Hepatocyte (in vitro differentiated cells): ENCODE results near the gene NEDD8. TPM values are rescaled to one million over a fixed set of nuclear protein-coding genes. Genes with fewer than 3 reads are reported as not detected.

Experiments
- DNase-seq: peaks from one replicate; pipeline ENCODE4 v3.0.0-alpha.2; 2016; ENCODE audit warnings: low spot score
- H2AFZ ChIP-seq: fragments of 200-600 bp; sonication (generic); 2 replicates; pipeline ENCODE4 v1.6.0; 2016; ENCODE audit warnings: antibody characterized with exemption, mild to moderate bottlenecking
- H3K27ac ChIP-seq: fragments of 200-600 bp; sonication (generic); 2 replicates; pipeline ENCODE4 v1.5.1; 2016; ENCODE audit warnings: mild to moderate bottlenecking
- H3K27me3 ChIP-seq: fragments of 200-600 bp; sonication (generic); 2 replicates; pipeline ENCODE4 v1.6.1; 2016
- H3K36me3 ChIP-seq: fragments of 200-600 bp; sonication (generic); replicated peaks from 2 replicates; pipeline ENCODE4 v1.5.1; 2016; ENCODE audit warnings: low read depth; ENCODE audit not compliant: insufficient read depth
- H3K4me1 ChIP-seq: fragments of 200-600 bp; sonication (generic); 2 replicates; pipeline ENCODE4 v1.5.1; 2016; ENCODE audit warnings: mild to moderate bottlenecking, moderate library complexity; ENCODE audit not compliant: insufficient read depth
- H3K4me2 ChIP-seq: fragments of 200-600 bp; sonication (generic); 2 replicates; pipeline ENCODE4 v1.6.0; 2016
- H3K4me3 ChIP-seq: fragments of 200-600 bp; sonication (generic); 2 replicates; pipeline ENCODE4 v1.5.1; 2016; ENCODE audit warnings: mild to moderate bottlenecking
- H3K79me2 ChIP-seq: fragments of 200-600 bp; sonication (generic); 2 replicates; pipeline ENCODE4 v1.6.0; 2017; ENCODE audit warnings: mild to moderate bottlenecking
- H3K9me2 ChIP-seq: fragments of 200-600 bp; sonication (generic); replicated peaks from 2 replicates; pipeline ENCODE4 v1.6.0; 2017; ENCODE audit warnings: mild to moderate bottlenecking; ENCODE audit not compliant: insufficient read depth
- H3K9me3 ChIP-seq: fragments of 200-600 bp; sonication (generic); 2 replicates; pipeline ENCODE4 v1.5.1; 2016; ENCODE audit warnings: low read depth, mild to moderate bottlenecking
- H4K20me1 ChIP-seq: fragments of 200-600 bp; sonication (generic); 2 replicates; pipeline ENCODE4 v1.6.0; 2016; ENCODE audit warnings: mild to moderate bottlenecking; ENCODE audit not compliant: insufficient read depth, poor library complexity, severe bottlenecking
- EZH2 ChIP-seq: fragments of 200-600 bp; sonication (generic); IDR thresholded peaks from 2 replicates; pipeline ENCODE4 v1.6.1; 2016; ENCODE audit warnings: antibody characterized with exemption, mild to moderate bottlenecking, borderline replicate concordance
- EZH2phosphoT487 ChIP-seq: fragments of 200-600 bp; sonication (generic); IDR thresholded peaks from one replicate; pipeline ENCODE4 v1.6.1; 2018; ENCODE audit warnings: antibody characterized with exemption, mild to moderate bottlenecking, low read depth, moderate library complexity; ENCODE audit not compliant: unreplicated experiment, severe bottlenecking
- WGBS: methylation state at CpG from one replicate; pipeline ENCODE4 v1.1.6; 2016; ENCODE audit warnings: low lambda C conversion rate; ENCODE audit errors: missing lambda C conversion rate; 5-methylcytosine and 5-hydroxymethylcytosine counted together
- polyA plus RNA-seq: library from polyadenylated mRNA; unstranded; fragments of >200 nt; fragmentation: Nextera tagmentation; extraction: Ambion mirVana; gene quantifications from 2 replicates; pipeline ENCODE4 v1.2.1, GENCODE V29; 2016
- total RNA-seq: library from RNA; depleted of rRNA; stranded (reverse); fragments of >200 nt; gene quantifications from 2 replicates; pipeline ENCODE4 v1.2.3, GENCODE V29; 2014
- TF ChIP-seq, protein P1 (sequence below): fragments of 200-600 bp; sonication (generic); IDR thresholded peaks from 2 replicates; pipeline ENCODE4 v1.5.1; 2016; ENCODE audit warnings: antibody characterized with exemption, mild to moderate bottlenecking; ENCODE audit not compliant: poor library complexity

The NEDD8 gene
- total and polyA plus RNA-seq, 2 experiments from 2014 or later, result 162 to 326 TPM

DNA sequence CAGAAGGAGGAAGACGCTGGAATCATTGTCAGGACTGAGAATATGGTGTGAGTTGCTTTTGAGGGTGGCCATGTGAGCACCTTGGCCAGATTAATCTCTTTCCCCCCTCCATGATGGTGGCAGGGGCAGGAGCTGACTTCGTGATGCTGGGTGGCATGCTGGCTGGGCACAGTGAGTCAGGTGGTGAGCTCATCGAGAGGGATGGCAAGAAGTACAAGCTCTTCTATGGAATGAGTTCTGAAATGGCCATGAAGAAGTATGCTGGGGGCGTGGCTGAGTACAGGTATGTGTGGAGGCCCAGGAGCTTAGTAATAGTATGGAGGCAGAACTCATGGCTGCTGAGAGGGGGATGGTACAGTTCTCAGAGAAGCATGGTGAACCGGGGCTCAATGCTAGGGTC lies 6.0 kb upstream of the NEDD8 start:
- H3K79me2 ChIP-seq, result peaks cover 54% of the 10 kb centered on the region
- H3K27ac ChIP-seq, result no peak overlapping the region
- no peak overlapping the region for H2AFZ ChIP-seq
- H4K20me1 ChIP-seq, result peaks cover 4% of the 10 kb centered on the region
- no peak overlapping the region for H3K4me2 ChIP-seq
- DNase-seq, result peak; percentile 44
- H3K36me3 ChIP-seq, result no peaks in the 10 kb centered on the region
- no peak for TF ChIP-seq EZH2
- TF ChIP-seq EZH2phosphoT487, result no peak
- TF ChIP-seq, protein P1, sequence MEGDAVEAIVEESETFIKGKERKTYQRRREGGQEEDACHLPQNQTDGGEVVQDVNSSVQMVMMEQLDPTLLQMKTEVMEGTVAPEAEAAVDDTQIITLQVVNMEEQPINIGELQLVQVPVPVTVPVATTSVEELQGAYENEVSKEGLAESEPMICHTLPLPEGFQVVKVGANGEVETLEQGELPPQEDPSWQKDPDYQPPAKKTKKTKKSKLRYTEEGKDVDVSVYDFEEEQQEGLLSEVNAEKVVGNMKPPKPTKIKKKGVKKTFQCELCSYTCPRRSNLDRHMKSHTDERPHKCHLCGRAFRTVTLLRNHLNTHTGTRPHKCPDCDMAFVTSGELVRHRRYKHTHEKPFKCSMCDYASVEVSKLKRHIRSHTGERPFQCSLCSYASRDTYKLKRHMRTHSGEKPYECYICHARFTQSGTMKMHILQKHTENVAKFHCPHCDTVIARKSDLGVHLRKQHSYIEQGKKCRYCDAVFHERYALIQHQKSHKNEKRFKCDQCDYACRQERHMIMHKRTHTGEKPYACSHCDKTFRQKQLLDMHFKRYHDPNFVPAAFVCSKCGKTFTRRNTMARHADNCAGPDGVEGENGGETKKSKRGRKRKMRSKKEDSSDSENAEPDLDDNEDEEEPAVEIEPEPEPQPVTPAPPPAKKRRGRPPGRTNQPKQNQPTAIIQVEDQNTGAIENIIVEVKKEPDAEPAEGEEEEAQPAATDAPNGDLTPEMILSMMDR, result no peak
- 97% methylated on average over 5 of the region's 5 CpGs for WGBS
- H3K9me3 ChIP-seq, result no peaks in the 10 kb centered on the region
- no peaks in the 10 kb centered on the region for H3K27me3 ChIP-seq
- no peaks in the 10 kb centered on the region for H3K9me2 ChIP-seq
- peaks cover 12% of the 10 kb centered on the region for H3K4me1 ChIP-seq
- H3K4me3 ChIP-seq, result no peak overlapping the region

GRCh38 chr14:24237463-24237955 lies 5.3 kb upstream of the NEDD8 start:
- no peak overlapping the region for H3K4me3 ChIP-seq

DNA sequence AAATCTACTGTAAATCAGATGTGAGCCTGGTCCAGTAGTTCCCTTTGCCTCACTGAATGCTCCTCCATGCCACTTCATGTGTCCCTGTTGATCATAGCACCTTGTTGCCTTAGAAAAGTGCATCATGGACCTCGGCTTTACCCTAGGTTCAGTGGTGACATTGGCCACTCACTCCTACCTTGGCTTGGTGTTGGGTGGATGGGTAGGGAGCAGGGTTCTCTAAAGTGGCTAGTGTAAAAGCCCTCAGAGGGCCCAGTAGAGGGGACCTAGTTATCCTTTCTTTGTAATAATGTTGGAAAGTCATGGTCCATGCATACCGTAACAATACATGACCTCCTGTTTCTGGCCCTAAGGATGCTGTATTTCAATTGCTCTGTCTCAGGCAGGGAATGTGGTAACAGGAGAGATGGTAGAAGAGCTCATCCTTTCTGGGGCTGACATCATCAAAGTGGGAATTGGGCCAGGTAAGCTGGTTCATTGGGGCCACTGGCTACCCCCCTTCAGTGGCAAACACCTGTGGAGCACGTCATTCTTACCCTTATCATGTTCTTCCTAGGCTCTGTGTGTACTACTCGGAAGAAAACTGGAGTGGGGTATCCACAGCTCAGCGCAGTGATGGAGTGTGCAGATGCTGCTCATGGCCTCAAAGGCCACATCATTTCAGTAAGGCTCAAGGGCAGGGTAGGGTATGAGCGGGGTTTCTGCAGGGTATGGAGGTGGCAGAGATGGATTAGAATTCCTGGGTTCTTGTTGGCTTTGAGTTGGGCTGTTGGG lies 4.7 kb upstream of the NEDD8 start:
- H4K20me1 ChIP-seq, result peaks cover 4% of the 10 kb centered on the region

More at GRCh38 chr14:24237463-24237955, 5.3 kb upstream of the NEDD8 start:
- Histone ChIP-seq H3K4me2 (no peak overlapping the region), H4K20me1 (peaks cover 4% of the 10 kb centered on the region), H3K4me1 (peaks cover 12% of the 10 kb centered on the region), H3K9me2 (no peaks in the 10 kb centered on the region), H3K27ac (no peak overlapping the region), H3K27me3 (no peaks in the 10 kb centered on the region), H2AFZ (no peak overlapping the region), H3K79me2 (peaks cover 57% of the 10 kb centered on the region), H3K36me3 (no peaks in the 10 kb centered on the region), H3K9me3 (no peaks in the 10 kb centered on the region)
- WGBS, result 94% methylated on average over 2 of the region's 2 CpGs
- TF ChIP-seq, protein P1, result no peak
- no peak for TF ChIP-seq EZH2
- TF ChIP-seq EZH2phosphoT487, result no peak
- DNase-seq, result no peak

More for the DNA sequence above, 4.7 kb upstream of the NEDD8 start:
- TF ChIP-seq, protein P1, result no peak
- no peak for TF ChIP-seq EZH2phosphoT487
- TF ChIP-seq EZH2, result no peak
- H3K27me3 ChIP-seq, result no peaks in the 10 kb centered on the region
- H3K9me3 ChIP-seq, result no peaks in the 10 kb centered on the region
- H3K27ac ChIP-seq, result no peak overlapping the region
- no peaks in the 10 kb centered on the region for H3K9me2 ChIP-seq
- no peak overlapping the region for H2AFZ ChIP-seq
- peaks cover 58% of the 10 kb centered on the region for H3K79me2 ChIP-seq
- H3K4me1 ChIP-seq, result peaks cover 12% of the 10 kb centered on the region
- H3K4me3 ChIP-seq, result no peak overlapping the region
- WGBS, result 95% methylated on average over 6 of the region's 6 CpGs
- no peak for DNase-seq
- H3K4me2 ChIP-seq, result no peak overlapping the region
- H3K36me3 ChIP-seq, result no peaks in the 10 kb centered on the region
